ENCODE results near the gene AQP6.

Gene AQP6

DNA sequence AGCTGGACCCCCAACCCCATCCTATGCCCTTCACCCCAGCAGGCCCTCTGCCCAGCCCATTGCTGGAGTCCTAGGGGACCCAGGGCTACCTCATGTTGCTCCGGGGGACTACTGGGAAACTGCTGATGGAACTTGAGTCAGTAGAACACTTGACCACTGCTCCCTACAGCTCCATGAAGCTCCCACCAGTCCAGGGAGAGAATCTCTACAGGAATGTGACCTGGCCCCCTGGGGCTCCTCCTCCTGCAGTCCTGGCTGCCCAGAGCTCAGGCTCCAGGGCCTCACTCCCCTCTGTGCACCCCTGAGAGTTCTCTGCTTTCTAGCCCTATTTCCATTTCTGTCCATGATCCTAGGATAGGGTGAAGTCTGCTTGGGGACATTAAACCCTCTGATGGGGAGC lies 33.0 kb upstream of the AQP6 start:
- Histone ChIP-seq H3K36me3 (replicated peaks in 1 of 2; ENCODE audit: control insufficient read depth in 2 of 2, insufficient read depth in 2 of 2, low read length in 2 of 2) (no peaks in the 10 kb centered on the region), H3K14ac (ENCODE audit: low read length) (no peak overlapping the region), H2BK5ac (ENCODE audit: low read length) (no peak overlapping the region), H4K91ac (ENCODE audit: low read depth, low read length, poor library complexity) (no peak overlapping the region), H3K4ac (ENCODE audit: low read length) (no peak overlapping the region), H3K23ac (ENCODE audit: low read depth, low read length, poor library complexity) (no peak overlapping the region), H3K27me3 (ENCODE audit: control insufficient read depth in 3 of 3, insufficient read depth in 3 of 3, low read depth in 1 of 3, low read length in 3 of 3) (peaks cover 0 to 56% (median 2%) of the 10 kb centered on the region in 3 experiments), H3K27ac (replicated peaks; ENCODE audit: low read length) (no peak overlapping the region), H3K79me1 (ENCODE audit: low read depth, low read length) (no peaks in the 10 kb centered on the region), H3K9ac (ENCODE audit: low read depth, low read length, poor library complexity) (no peak overlapping the region), H4K8ac (ENCODE audit: low read depth, low read length) (no peak overlapping the region), H2BK15ac (ENCODE audit: low read length) (no peak overlapping the region), H3K4me1 (ENCODE audit: control insufficient read depth in 2 of 2, insufficient read depth in 1 of 2, low read depth in 1 of 2, low read length in 2 of 2) (peaks cover 0 to 2% of the 10 kb centered on the region in 2 donors), H3K18ac (ENCODE audit: low read length) (peak overlapping the region; percentile 11), H2BK120ac (ENCODE audit: low read depth, low read length) (no peak overlapping the region), H2BK12ac (ENCODE audit: low read length) (no peak overlapping the region), H3K9me3 (replicated peaks in 1 of 2; ENCODE audit: control insufficient read depth in 2 of 2, insufficient read depth in 1 of 2, low read depth in 1 of 2, low read length in 2 of 2) (peaks cover 0 to 2% of the 10 kb centered on the region in 2 donors), H3K4me3 (ENCODE audit: low read length in 2 of 2) (no peak overlapping the region), H3K4me2 (ENCODE audit: insufficient read depth, low read length, poor library complexity, severe bottlenecking) (no peak overlapping the region), H2AK5ac (ENCODE audit: low read depth, low read length) (peak overlapping the region; percentile 11), H2AFZ (ENCODE audit: low read length) (no peak overlapping the region)
- no CpG with 5 or more reads among the region's 1 CpG for WGBS, 2 donors (ENCODE audit: extremely low coverage in 2 of 2, insufficient read length in 2 of 2, insufficient replicate concordance in 1 of 2)
- no peak for DNase-seq (ENCODE audit: low spot score)

DNA sequence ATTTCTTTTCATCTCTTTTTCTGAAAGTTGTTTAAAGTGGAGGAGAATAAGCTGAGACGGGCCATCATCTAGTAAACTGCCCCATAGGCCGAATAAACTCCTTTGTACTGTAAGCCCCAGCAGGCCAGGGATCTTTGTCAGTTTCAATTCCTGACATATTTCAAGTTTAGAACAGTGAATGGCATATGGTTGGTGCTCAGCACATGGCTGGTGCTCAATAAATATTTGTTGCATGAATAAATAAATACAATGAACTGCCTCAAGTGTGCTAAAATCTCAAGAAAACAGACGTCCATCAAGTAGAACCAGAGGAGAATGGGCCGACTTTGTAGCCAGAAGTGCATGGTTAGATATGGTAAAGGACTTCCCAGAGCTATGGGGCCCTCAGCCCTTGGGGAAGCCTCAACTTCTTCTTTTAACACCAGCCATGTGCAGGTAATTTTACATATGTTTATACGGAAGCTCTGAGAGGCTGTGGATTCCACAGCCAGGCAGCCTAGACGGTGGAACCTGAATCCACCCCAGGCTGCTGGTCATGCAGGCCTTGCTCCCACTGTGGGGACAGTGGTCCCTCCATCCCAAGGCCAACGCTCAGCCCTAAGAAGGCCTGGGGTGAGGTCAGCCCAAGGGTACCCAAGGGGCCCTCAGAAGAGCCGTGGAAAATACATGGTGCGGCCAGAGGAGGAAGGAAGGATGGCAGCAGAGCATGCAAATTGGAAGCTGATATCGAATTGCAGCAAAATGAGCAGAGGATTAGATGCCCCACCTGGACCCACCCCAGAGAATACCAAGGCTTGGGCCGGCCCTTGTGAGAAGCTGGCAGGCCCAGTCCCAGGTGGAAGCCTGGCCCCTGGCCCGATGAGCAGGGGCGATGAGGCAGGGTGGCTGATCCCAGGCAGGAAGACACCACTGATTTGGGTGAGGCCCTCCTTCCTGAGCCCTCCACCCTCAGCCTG lies 30.9 kb upstream of the AQP6 start:
- H3K18ac ChIP-seq (ENCODE audit: low read length), result no peak overlapping the region
- H3K4me2 ChIP-seq (ENCODE audit: insufficient read depth, low read length, poor library complexity, severe bottlenecking), result no peak overlapping the region
- no peak for DNase-seq (ENCODE audit: low spot score)
- H3K23ac ChIP-seq (ENCODE audit: low read depth, low read length, poor library complexity), result no peak overlapping the region
- H2BK5ac ChIP-seq (ENCODE audit: low read length), result no peak overlapping the region
- no peak overlapping the region for H3K4me3 ChIP-seq (ENCODE audit: low read length in 2 of 2)
- no peak overlapping the region for H3K4ac ChIP-seq (ENCODE audit: low read length)
- no peak overlapping the region for H2BK120ac ChIP-seq (ENCODE audit: low read depth, low read length)
- peaks cover 0 to 75% (median 3%) of the 10 kb centered on the region in 3 experiments for H3K27me3 ChIP-seq (ENCODE audit: control insufficient read depth in 3 of 3, insufficient read depth in 3 of 3, low read depth in 1 of 3, low read length in 3 of 3)
- H3K4me1 ChIP-seq (ENCODE audit: control insufficient read depth in 2 of 2, insufficient read depth in 1 of 2, low read depth in 1 of 2, low read length in 2 of 2), result peaks cover 2% of the 10 kb centered on the region in 2 donors
- no peaks in the 10 kb centered on the region for H3K9me3 ChIP-seq (replicated peaks in 1 of 2; ENCODE audit: control insufficient read depth in 2 of 2, insufficient read depth in 1 of 2, low read depth in 1 of 2, low read length in 2 of 2)
- no peaks in the 10 kb centered on the region for H3K36me3 ChIP-seq (replicated peaks in 1 of 2; ENCODE audit: control insufficient read depth in 2 of 2, insufficient read depth in 2 of 2, low read length in 2 of 2)
- no peak overlapping the region for H4K8ac ChIP-seq (ENCODE audit: low read depth, low read length)
- no peak overlapping the region for H3K9ac ChIP-seq (ENCODE audit: low read depth, low read length, poor library complexity)
- H3K14ac ChIP-seq (ENCODE audit: low read length), result no peak overlapping the region
- H3K79me1 ChIP-seq (ENCODE audit: low read depth, low read length), result no peaks in the 10 kb centered on the region
- no peak overlapping the region for H2AFZ ChIP-seq (ENCODE audit: low read length)
- H2AK5ac ChIP-seq (ENCODE audit: low read depth, low read length), result peak overlapping the region; percentile 51
- peak overlapping the region; percentile 68 for H2BK12ac ChIP-seq (ENCODE audit: low read length)
- H2BK15ac ChIP-seq (ENCODE audit: low read length), result no peak overlapping the region
- H4K91ac ChIP-seq (ENCODE audit: low read depth, low read length, poor library complexity), result no peak overlapping the region
- WGBS, 2 donors (ENCODE audit: extremely low coverage in 2 of 2, insufficient read length in 2 of 2, insufficient replicate concordance in 1 of 2), result no CpG with 5 or more reads among the region's 13 CpGs
- H3K27ac ChIP-seq (replicated peaks; ENCODE audit: low read length), result no peak overlapping the region

DNA sequence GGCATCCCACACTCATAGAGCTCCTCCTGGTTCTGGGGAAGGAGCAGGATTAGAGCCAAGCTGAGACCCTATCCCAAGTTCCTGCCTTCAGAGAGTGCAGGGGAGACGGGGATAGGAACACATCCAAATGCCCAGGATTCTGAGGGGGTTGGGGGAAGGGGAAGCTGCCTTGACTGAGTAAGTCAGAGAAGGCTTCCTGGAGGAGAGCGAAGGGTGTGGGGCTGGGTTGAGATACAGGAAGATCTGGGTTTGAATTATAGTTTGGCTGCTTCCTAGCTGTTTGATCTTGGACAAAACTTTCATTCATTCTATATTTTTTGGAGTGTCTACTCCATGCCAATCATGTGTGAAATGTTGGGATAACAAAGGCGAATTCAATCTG lies 30.2 kb upstream of the AQP6 start:
- no CpG with 5 or more reads among the region's 3 CpGs for WGBS, 2 donors (ENCODE audit: extremely low coverage in 2 of 2, insufficient read length in 2 of 2, insufficient replicate concordance in 1 of 2)
- H3K14ac ChIP-seq (ENCODE audit: low read length), result no peak overlapping the region
- no peak overlapping the region for H4K8ac ChIP-seq (ENCODE audit: low read depth, low read length)
- H2AFZ ChIP-seq (ENCODE audit: low read length), result no peak overlapping the region
- no peak overlapping the region for H2BK15ac ChIP-seq (ENCODE audit: low read length)
- no peaks in the 10 kb centered on the region for H3K79me1 ChIP-seq (ENCODE audit: low read depth, low read length)
- H2BK5ac ChIP-seq (ENCODE audit: low read length), result no peak overlapping the region
- peaks cover 0 to 75% (median 3%) of the 10 kb centered on the region in 3 experiments for H3K27me3 ChIP-seq (ENCODE audit: control insufficient read depth in 3 of 3, insufficient read depth in 3 of 3, low read depth in 1 of 3, low read length in 3 of 3)
- H4K91ac ChIP-seq (ENCODE audit: low read depth, low read length, poor library complexity), result no peak overlapping the region
- H3K4me2 ChIP-seq (ENCODE audit: insufficient read depth, low read length, poor library complexity, severe bottlenecking), result no peak overlapping the region
- H3K4me3 ChIP-seq (ENCODE audit: low read length in 2 of 2), result no peak overlapping the region
- DNase-seq (ENCODE audit: low spot score), result no peak
- H3K27ac ChIP-seq (replicated peaks; ENCODE audit: low read length), result no peak overlapping the region
- H3K9ac ChIP-seq (ENCODE audit: low read depth, low read length, poor library complexity), result peak overlapping the region; percentile 61
- H3K9me3 ChIP-seq (replicated peaks in 1 of 2; ENCODE audit: control insufficient read depth in 2 of 2, insufficient read depth in 1 of 2, low read depth in 1 of 2, low read length in 2 of 2), result no peaks in the 10 kb centered on the region
- no peak overlapping the region for H3K23ac ChIP-seq (ENCODE audit: low read depth, low read length, poor library complexity)
- H2BK12ac ChIP-seq (ENCODE audit: low read length), result no peak overlapping the region
- peaks cover 2% of the 10 kb centered on the region in 2 donors for H3K4me1 ChIP-seq (ENCODE audit: control insufficient read depth in 2 of 2, insufficient read depth in 1 of 2, low read depth in 1 of 2, low read length in 2 of 2)
- H3K18ac ChIP-seq (ENCODE audit: low read length), result no peak overlapping the region
- H2AK5ac ChIP-seq (ENCODE audit: low read depth, low read length), result peak overlapping the region; percentile 67
- H3K4ac ChIP-seq (ENCODE audit: low read length), result no peak overlapping the region
- no peak overlapping the region for H2BK120ac ChIP-seq (ENCODE audit: low read depth, low read length)
- no peaks in the 10 kb centered on the region for H3K36me3 ChIP-seq (replicated peaks in 1 of 2; ENCODE audit: control insufficient read depth in 2 of 2, insufficient read depth in 2 of 2, low read length in 2 of 2)

DNA sequence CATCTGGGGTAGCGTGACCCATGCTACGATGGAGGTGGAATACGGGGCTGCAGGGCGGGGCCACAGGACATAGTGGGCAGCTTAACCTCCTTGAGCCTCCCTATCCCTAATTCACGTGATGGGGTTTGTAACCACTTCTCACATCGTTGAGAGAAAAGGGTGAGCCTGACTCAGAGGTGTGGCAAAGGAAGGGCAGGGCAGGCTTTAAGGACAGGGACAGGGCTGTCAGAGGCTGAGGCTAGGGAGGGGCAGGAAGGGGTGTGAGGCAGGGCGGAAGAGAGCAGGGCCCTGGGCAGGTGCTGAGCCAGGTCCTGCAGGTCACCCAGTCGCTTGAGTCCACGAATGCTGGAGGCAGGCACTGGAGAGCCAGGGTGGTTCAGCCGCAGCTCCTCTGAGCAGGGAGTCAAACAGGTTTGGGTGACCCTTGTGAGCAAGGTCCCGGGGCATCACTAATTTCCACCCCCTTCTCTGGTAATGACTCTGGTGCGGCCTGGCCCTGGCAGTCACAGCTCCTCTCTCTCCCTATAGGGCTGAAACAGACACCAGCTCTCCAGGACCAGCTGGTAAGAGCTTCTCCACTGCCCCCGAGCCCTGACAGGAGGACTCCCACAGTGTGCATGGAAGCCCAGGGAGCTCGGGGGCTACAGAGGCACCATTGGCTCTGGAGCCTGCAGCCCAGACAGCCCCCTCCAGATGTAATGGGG lies 29.7 kb upstream of the AQP6 start:
- H2BK12ac ChIP-seq (ENCODE audit: low read length), result peak overlapping the region; percentile 26
- H3K9me3 ChIP-seq (replicated peaks in 1 of 2; ENCODE audit: control insufficient read depth in 2 of 2, insufficient read depth in 1 of 2, low read depth in 1 of 2, low read length in 2 of 2), result no peaks in the 10 kb centered on the region
- peak overlapping the region; percentile 67 for H2AK5ac ChIP-seq (ENCODE audit: low read depth, low read length)
- no peak overlapping the region for H2BK5ac ChIP-seq (ENCODE audit: low read length)
- H2BK120ac ChIP-seq (ENCODE audit: low read depth, low read length), result no peak overlapping the region
- H3K4me1 ChIP-seq (ENCODE audit: control insufficient read depth in 2 of 2, insufficient read depth in 1 of 2, low read depth in 1 of 2, low read length in 2 of 2), result peaks cover 2% of the 10 kb centered on the region in 2 donors
- H3K4me2 ChIP-seq (ENCODE audit: insufficient read depth, low read length, poor library complexity, severe bottlenecking), result no peak overlapping the region
- peaks cover 0 to 75% (median 5%) of the 10 kb centered on the region in 3 experiments for H3K27me3 ChIP-seq (ENCODE audit: control insufficient read depth in 3 of 3, insufficient read depth in 3 of 3, low read depth in 1 of 3, low read length in 3 of 3)
- no CpG with 5 or more reads among the region's 14 CpGs for WGBS, 2 donors (ENCODE audit: extremely low coverage in 2 of 2, insufficient read length in 2 of 2, insufficient replicate concordance in 1 of 2)
- no peak overlapping the region for H3K27ac ChIP-seq (replicated peaks; ENCODE audit: low read length)
- no peak overlapping the region for H4K91ac ChIP-seq (ENCODE audit: low read depth, low read length, poor library complexity)
- H3K18ac ChIP-seq (ENCODE audit: low read length), result peak overlapping the region; percentile 81
- no peaks in the 10 kb centered on the region for H3K36me3 ChIP-seq (replicated peaks in 1 of 2; ENCODE audit: control insufficient read depth in 2 of 2, insufficient read depth in 2 of 2, low read length in 2 of 2)
- H3K23ac ChIP-seq (ENCODE audit: low read depth, low read length, poor library complexity), result peak overlapping the region; percentile 56
- H3K4me3 ChIP-seq (ENCODE audit: low read length in 2 of 2), result no peak overlapping the region
- H4K8ac ChIP-seq (ENCODE audit: low read depth, low read length), result no peak overlapping the region
- H3K14ac ChIP-seq (ENCODE audit: low read length), result peak overlapping the region; percentile 25
- peak overlapping the region; percentile 61 for H3K9ac ChIP-seq (ENCODE audit: low read depth, low read length, poor library complexity)
- peak overlapping the region; percentile 45 for H2BK15ac ChIP-seq (ENCODE audit: low read length)
- H2AFZ ChIP-seq (ENCODE audit: low read length), result no peak overlapping the region
- DNase-seq (ENCODE audit: low spot score), result no peak
- H3K4ac ChIP-seq (ENCODE audit: low read length), result peak overlapping the region; percentile 27
- H3K79me1 ChIP-seq (ENCODE audit: low read depth, low read length), result no peaks in the 10 kb centered on the region

Data from neuronal stem cell (in vitro differentiated cells).